Vagina (tissue), 2 donors: ENCODE measurements around the gene RYR2.

Experiments used
- CTCF ChIP-seq, 3 experiments: fragments of 450-650 bp in 2 of 3; fragments of 200-600 bp in 1 of 3; sonication (generic) in 1 of 3; IDR thresholded peaks; one replicate each; pipeline ENCODE4 v1.5.1; 2017 to 2019; ENCODE audit warnings: antibody characterized with exemption in 3 of 3, mild to moderate bottlenecking in 2 of 3, moderate library complexity in 2 of 3
- POLR2A ChIP-seq, 2 donors: fragments of 450-650 bp; IDR thresholded peaks; one replicate each; pipeline ENCODE4 v1.6.1; 2017; ENCODE audit warnings: antibody characterized with exemption in 2 of 2, mild to moderate bottlenecking in 2 of 2, moderate library complexity in 2 of 2

GRCh38 chr1:237440346-237440745, 398.4 kb downstream of the RYR2 start:
- TF ChIP-seq CTCF (IDR thresholded peaks at IDR 0.05): no peak
- TF ChIP-seq POLR2A (IDR thresholded peaks at IDR 0.05): no peak
